IPS-NIHi11 (cell line): ENCODE measurements around the gene SIPA1L3.

ENCODE experiments used
- DNase-seq: peaks from one replicate; pipeline ENCODE4 v3.0.0; 2012; ENCODE audit warnings: mixed read lengths, low spot score

The SIPA1L3 gene

GRCh38 chr19:38152461-38153379, 245.7 kb downstream of the SIPA1L3 start:
- DNase-seq: no peak

DNA sequence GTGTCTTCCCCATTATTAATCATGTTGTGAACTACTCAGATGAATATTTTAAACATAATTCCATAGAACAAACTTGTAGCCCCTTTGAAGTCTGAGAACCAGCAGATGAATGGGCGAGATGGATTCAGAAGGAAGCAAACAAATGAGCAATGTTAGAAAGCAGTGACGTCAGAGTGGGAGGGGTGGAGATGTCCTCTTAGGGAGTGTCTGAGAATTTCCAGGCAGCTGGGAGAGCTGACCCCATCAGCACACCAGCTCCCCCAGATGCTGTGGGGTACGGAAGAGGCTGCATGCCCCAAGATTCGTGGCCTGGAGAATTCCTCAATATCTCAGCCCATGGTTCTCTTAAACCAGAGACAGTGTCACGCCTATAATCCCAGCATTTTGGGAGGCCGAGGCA, 248.4 kb downstream of the SIPA1L3 start:
- DNase-seq: peak; percentile 49

DNA sequence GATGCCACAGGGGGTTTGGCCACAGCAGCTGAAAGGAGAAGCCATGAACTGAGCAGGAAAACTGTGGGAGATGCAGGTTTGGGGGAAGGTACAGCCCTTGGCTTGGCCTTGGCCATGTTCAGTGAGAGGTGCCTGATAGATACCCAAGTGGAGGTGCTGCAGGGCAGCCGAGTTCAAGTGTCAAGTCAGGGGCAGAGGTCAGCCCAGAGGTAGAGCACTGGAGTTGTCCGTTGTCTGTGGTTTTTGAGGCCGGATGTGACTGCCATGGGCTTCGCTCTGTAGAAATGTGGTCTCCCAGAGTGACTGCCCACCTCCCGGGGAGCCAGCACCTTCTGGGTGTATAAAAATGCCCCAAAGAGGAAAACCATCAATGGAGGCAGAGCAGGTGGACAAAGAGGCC, 251.7 kb downstream of the SIPA1L3 start:
- no peak for DNase-seq

DNA sequence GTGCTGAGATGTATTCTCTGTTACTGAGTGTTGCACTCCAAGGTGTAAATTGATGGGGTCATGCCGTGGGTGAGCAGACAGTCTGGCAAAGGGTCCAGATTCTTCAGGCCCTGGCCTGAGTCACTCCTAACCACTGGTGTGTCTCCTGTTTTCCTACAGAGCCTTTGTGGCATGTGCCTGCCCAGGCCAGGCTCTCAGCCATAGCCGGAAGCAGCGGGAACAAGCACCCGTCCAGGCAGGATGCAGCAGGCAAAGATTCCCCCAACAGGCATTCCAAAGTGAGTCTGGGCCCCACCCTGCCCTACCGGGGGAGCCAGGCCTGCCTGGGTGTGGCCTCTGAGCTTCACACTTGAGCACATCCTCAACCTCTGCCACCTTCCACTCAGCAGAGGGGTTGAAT, 255.1 kb downstream of the SIPA1L3 start:
- DNase-seq: no peak

GRCh38 chr19:38162632-38163031, 255.6 kb downstream of the SIPA1L3 start:
- no peak for DNase-seq

- no peak for DNase-seq
Measured at GRCh38 chr19:38163419-38164290, 256.6 kb downstream of the SIPA1L3 start.

GRCh38 chr19:38164526-38164925, 257.5 kb downstream of the SIPA1L3 start:
- DNase-seq: no peak

GRCh38 chr19:38165335-38165734, 258.3 kb downstream of the SIPA1L3 start:
- DNase-seq: no peak

GRCh38 chr19:38168637-38169036, 261.6 kb downstream of the SIPA1L3 start:
- no peak for DNase-seq

GRCh38 chr19:38170334-38170733, 263.3 kb downstream of the SIPA1L3 start:
- no peak for DNase-seq

DNA sequence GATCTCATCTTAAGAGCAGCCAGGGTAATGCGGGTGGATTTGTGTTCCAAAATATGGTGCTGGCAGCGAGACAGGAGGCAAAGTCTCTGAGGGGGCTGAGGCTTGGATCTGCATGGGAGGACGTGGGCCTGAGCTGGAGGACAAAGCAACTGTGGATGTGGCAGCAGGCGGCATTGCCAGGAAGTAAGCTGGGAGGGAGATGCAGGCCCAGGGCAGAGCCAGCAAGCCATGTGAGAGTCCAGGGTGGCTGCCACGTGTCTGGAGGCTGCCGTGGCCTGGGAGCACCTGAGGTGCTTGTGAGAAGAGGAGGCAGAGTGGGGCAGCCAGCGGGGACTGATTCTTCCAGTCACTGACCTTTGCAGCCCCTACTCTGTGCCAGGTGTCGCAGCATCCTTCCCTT, 265.0 kb downstream of the SIPA1L3 start:
- no peak for DNase-seq

GRCh38 chr19:38173291-38174041, 266.5 kb downstream of the SIPA1L3 start:
- DNase-seq: no peak

DNA sequence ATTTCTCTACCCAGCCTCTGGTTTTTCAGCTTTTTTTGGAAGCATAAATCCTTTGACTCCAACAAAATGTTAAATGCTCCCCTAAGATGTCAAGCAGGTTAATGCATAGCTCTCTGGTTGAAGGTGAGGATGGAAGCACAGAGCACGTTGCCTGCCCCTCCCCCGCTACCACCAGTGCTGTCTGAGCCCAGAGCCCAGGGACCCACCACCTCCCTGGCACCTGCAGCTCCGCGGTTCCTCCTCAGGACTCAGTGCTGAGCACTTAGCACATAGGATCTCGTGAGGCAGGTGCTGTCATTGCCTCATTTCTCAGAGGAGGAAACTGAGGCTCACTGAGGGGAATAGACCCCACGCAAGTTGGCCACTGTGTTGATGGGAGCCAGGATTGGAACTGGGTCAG, 268.4 kb downstream of the SIPA1L3 start:
- no peak for DNase-seq

- DNase-seq: no peak
Measured at GRCh38 chr19:38180071-38180470, 273.1 kb downstream of the SIPA1L3 start.

- no peak for DNase-seq
Measured at GRCh38 chr19:38182536-38183210, 275.7 kb downstream of the SIPA1L3 start.

DNA sequence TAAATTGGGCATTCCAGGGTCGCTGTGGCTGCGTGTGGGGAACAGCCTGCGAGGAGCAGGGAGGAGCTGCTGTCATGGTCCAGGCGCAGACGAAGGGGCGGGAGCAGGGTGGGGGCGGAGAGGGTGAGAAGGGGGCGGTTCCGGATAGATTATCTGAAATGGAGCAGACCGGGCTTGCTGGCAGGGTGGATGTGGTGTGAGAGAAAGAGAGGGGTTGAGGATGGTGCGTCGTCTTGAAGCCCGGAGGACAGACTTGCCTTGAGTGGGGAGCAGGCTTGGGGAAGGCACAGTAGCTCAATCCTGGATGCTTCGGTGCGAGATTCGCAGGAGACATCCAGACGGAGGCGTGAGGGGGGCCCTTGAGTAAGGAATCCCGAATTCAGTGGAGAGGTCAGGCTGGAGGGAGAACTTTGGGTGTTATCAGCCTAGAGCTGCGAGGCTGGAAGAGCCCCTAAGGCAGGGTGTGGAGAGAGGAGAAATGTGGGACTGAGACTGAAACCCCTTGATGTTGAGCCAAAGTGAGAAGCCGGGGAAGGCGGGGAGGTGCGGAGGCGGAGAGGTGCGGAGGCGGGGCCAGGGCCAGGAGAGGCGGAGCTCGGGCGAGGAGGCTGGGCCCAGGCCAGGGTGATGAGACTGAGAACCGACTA, 276.4 kb downstream of the SIPA1L3 start:
- DNase-seq: peak; percentile 97

GRCh38 chr19:38184815-38185214, 277.8 kb downstream of the SIPA1L3 start:
- DNase-seq: no peak

DNA sequence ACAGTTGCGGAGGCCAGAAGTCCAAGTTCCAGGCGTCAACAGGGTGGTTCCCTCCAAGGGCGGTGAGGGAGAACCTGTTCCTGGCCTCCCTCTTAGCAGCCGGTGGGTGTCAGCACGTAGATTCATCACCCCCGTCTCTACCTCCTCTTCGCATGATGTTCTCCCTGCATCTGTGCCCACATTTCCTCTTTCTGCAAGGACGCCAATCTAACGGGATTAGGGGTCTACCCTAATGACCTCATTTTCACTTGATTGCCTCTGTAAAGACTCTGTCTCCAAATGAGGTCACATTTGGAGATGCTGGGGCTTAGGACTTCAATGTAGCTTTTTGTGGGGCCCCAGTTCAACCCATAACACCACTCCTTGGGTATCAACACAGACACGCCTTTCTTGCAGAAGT, 278.6 kb downstream of the SIPA1L3 start:
- DNase-seq: no peak

DNA sequence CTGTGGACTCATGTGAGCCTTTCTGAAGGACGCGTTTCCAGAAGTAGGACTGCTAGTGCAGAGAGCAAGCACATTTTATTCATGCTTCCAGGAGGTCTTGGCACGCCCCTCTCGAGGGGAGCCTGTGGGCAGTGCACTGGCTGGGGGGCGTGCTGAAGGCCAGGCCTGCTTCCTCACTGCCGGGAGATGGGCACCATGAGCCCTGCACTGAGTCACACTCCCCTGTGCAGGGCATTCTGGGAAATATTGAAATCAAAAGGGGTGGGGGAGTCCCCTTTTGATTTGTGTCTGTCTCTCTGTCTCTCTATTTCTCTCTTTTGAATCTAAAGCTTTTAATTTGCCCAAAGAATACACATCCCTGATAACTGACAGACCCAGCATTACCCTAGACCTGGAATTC, 283.1 kb downstream of the SIPA1L3 start:
- no peak for DNase-seq

GRCh38 chr19:38190793-38191192, 283.8 kb downstream of the SIPA1L3 start:
- DNase-seq: no peak

- no peak for DNase-seq
Measured at GRCh38 chr19:38191747-38192146, 284.7 kb downstream of the SIPA1L3 start.
